Mucosa of descending colon (tissue), 3 donors: ENCODE data around the gene BMERB1. TPM values are rescaled to one million over a fixed set of nuclear protein-coding genes. Genes with fewer than 3 reads are reported as not detected.
"Not testable (repeated sequence)": the region's sequence is repeated elsewhere in the genome, so short reads cannot be mapped to it uniquely, and the experiment has no call there.

ENCODE experiments used
- ATAC-seq: fragments of 200-7000 bp; cut with Tn5 transposase; one replicate; pipeline ENCODE4 v1.9.1; 2020; ENCODE audit warnings: mild to moderate bottlenecking, moderate library complexity
- DNase-seq, 3 donors: peaks; one replicate each; pipeline ENCODE4 v3.0.0-alpha.2; 2020
- H3K36me3 ChIP-seq: fragments of 200-600 bp; one replicate; pipeline ENCODE4 v1.8.0; 2021; ENCODE audit warnings: low read depth, mild to moderate bottlenecking
- H3K4me1 ChIP-seq: fragments of 200-600 bp; one replicate; pipeline ENCODE4 v1.8.0; 2021; ENCODE audit warnings: low read depth, mild to moderate bottlenecking
- H3K4me3 ChIP-seq: fragments of 200-600 bp; one replicate; pipeline ENCODE4 v1.8.0; 2021; ENCODE audit warnings: mild to moderate bottlenecking
- H3K9me3 ChIP-seq: fragments of 200-600 bp; one replicate; pipeline ENCODE4 v1.8.0; 2021; ENCODE audit warnings: mild to moderate bottlenecking
- CTCF ChIP-seq: fragments of 200-600 bp; IDR thresholded peaks from one replicate; pipeline ENCODE4 v1.8.0; 2022; ENCODE audit warnings: antibody characterized with exemption, mild to moderate bottlenecking
- intact Hi-C, 2 donors: fragments of 100-400 bp; cut with DNase I in 1 of 2; cut with micrococcal nuclease in 1 of 2; formaldehyde crosslinking; loops; one replicate each; pipeline versions ENCODE4 v1.11.0 to v1.11.1; 2022; cut with DNase I, micrococcal nuclease
- total RNA-seq, 3 donors: library from RNA; stranded (reverse); fragmentation: NEBNext Ultra II Directional in 2 of 3; extraction: Animal tissue kit (Norgen Biotek cat#: 25700) in 2 of 3; gene quantifications; one replicate each; pipeline versions ENCODE4 v1.2.1 to v1.2.4, GENCODE V29; 2021 to 2023
- donor health status: DM: no; HTN: no; CAD: no; lungs with moderate emphysema.
- donor health status: DM: no; HTN: no; CAD: no.
- donor health status: DM: no; HTN: yes; CAD: no.

Gene BMERB1
- total RNA-seq, 3 donors from 2014 or later = 5.4 to 54.3 (median 9.1) TPM

GRCh38 chr16:15566095-15566494 lies 131.7 kb downstream of the BMERB1 start:
- H3K4me1 ChIP-seq = no peaks in the 10 kb centered on the region
- intact Hi-C loops = no loop called here
- ATAC-seq (no peak), DNase-seq (no peak)
- no peak overlapping the region for H3K4me3 ChIP-seq
- H3K36me3 ChIP-seq = no peaks in the 10 kb centered on the region
- no peak for TF ChIP-seq CTCF
- no peaks in the 10 kb centered on the region for H3K9me3 ChIP-seq

GRCh38 chr16:15567823-15568222 lies 133.4 kb downstream of the BMERB1 start:
- H3K4me3 ChIP-seq = no peak overlapping the region
- DNase-seq (no peak), ATAC-seq (no peak)
- intact Hi-C loops = no loop called here
- no peak for TF ChIP-seq CTCF
- H3K4me1 ChIP-seq = peaks cover 15% of the 10 kb centered on the region
- no peaks in the 10 kb centered on the region for H3K9me3 ChIP-seq
- no peaks in the 10 kb centered on the region for H3K36me3 ChIP-seq

GRCh38 chr16:15570666-15571065 lies 136.3 kb downstream of the BMERB1 start:
- H3K4me3 ChIP-seq, H3K36me3 ChIP-seq, DNase-seq, H3K9me3 ChIP-seq, ATAC-seq, intact Hi-C loops: not testable (repeated sequence)
- H3K4me1 ChIP-seq = peaks cover 15% of the 10 kb centered on the region

GRCh38 chr16:15571557-15571956 lies 137.2 kb downstream of the BMERB1 start:
- Histone ChIP-seq H3K4me1 (peaks cover 21% of the 10 kb centered on the region), H3K9me3 (no peaks in the 10 kb centered on the region), H3K36me3 (no peaks in the 10 kb centered on the region), H3K4me3 (no peak overlapping the region)
- ATAC-seq (peak; percentile 35), DNase-seq (no peak)
- TF ChIP-seq CTCF = no peak
- intact Hi-C loops = no loop called here

- H3K4me1 ChIP-seq = peaks cover 21% of the 10 kb centered on the region
- ATAC-seq = peak; percentile 51
- no peak for TF ChIP-seq CTCF
- DNase-seq = peak in 1 of 3 donors; percentile 65
- intact Hi-C loops = no loop called here
- no peak overlapping the region for H3K4me3 ChIP-seq
- no peaks in the 10 kb centered on the region for H3K9me3 ChIP-seq
- H3K36me3 ChIP-seq = no peaks in the 10 kb centered on the region
These were observed 138.1 kb downstream of the BMERB1 start for GRCh38 chr16:15572329-15573001.

GRCh38 chr16:15573274-15573895 lies 139.0 kb downstream of the BMERB1 start:
- DNase-seq (no peak), ATAC-seq (no peak)
- no peak overlapping the region for H3K4me3 ChIP-seq
- H3K9me3 ChIP-seq = no peaks in the 10 kb centered on the region
- no peaks in the 10 kb centered on the region for H3K36me3 ChIP-seq
- intact Hi-C loops = no loop called here
- no peak for TF ChIP-seq CTCF
- H3K4me1 ChIP-seq = peaks cover 26% of the 10 kb centered on the region

- H3K36me3 ChIP-seq, DNase-seq, intact Hi-C loops, H3K9me3 ChIP-seq, ATAC-seq, H3K4me3 ChIP-seq: not testable (repeated sequence)
- peaks cover 32% of the 10 kb centered on the region for H3K4me1 ChIP-seq
These were observed 139.7 kb downstream of the BMERB1 start for GRCh38 chr16:15573896-15574613.
